ENCODE data around the gene MCC.

The MCC gene

GRCh38 chr5:113225259-113225658 lies 263.0 kb downstream of the MCC start:
- no peak for DNase-seq (ENCODE audit: low spot score)
- in situ Hi-C loops (cut with MboI; ENCODE audit: low pct_unique_long_range_greater_than_20kb, low sequenced_read_pairs, unreplicated experiment), result no loop called here
- TF ChIP-seq, protein P1, sequence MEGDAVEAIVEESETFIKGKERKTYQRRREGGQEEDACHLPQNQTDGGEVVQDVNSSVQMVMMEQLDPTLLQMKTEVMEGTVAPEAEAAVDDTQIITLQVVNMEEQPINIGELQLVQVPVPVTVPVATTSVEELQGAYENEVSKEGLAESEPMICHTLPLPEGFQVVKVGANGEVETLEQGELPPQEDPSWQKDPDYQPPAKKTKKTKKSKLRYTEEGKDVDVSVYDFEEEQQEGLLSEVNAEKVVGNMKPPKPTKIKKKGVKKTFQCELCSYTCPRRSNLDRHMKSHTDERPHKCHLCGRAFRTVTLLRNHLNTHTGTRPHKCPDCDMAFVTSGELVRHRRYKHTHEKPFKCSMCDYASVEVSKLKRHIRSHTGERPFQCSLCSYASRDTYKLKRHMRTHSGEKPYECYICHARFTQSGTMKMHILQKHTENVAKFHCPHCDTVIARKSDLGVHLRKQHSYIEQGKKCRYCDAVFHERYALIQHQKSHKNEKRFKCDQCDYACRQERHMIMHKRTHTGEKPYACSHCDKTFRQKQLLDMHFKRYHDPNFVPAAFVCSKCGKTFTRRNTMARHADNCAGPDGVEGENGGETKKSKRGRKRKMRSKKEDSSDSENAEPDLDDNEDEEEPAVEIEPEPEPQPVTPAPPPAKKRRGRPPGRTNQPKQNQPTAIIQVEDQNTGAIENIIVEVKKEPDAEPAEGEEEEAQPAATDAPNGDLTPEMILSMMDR (IDR thresholded peaks at IDR 0.05; ENCODE audit: extremely low read depth, insufficient read depth, missing control alignments), result no peak

DNA sequence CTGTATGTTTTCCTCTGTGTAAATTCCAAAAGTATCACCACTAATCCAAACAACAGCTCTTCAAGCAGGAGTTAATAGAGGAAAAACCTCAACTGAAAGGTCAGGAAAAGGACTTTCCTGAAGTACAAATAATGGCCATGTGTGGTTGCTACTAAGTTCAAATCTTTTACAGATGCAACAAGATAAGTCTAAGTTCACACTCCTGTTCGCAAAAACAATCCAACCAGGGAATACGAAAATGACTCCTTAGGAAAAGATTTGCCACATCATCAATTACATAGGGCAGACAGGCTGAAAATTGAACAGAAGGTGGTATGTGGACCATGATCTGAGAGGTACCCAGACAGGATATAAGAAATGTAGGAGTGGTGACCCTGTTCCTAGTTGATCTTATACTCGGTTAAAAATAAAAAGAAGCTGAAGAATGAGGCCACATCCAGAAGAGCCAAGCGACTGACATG lies 263.6 kb downstream of the MCC start:
- in situ Hi-C loops (cut with MboI; ENCODE audit: low pct_unique_long_range_greater_than_20kb, low sequenced_read_pairs, unreplicated experiment), result no loop called here
- TF ChIP-seq, protein P1 (IDR thresholded peaks at IDR 0.05; ENCODE audit: extremely low read depth, insufficient read depth, missing control alignments), result no peak
- no peak for DNase-seq (ENCODE audit: low spot score)

DNA sequence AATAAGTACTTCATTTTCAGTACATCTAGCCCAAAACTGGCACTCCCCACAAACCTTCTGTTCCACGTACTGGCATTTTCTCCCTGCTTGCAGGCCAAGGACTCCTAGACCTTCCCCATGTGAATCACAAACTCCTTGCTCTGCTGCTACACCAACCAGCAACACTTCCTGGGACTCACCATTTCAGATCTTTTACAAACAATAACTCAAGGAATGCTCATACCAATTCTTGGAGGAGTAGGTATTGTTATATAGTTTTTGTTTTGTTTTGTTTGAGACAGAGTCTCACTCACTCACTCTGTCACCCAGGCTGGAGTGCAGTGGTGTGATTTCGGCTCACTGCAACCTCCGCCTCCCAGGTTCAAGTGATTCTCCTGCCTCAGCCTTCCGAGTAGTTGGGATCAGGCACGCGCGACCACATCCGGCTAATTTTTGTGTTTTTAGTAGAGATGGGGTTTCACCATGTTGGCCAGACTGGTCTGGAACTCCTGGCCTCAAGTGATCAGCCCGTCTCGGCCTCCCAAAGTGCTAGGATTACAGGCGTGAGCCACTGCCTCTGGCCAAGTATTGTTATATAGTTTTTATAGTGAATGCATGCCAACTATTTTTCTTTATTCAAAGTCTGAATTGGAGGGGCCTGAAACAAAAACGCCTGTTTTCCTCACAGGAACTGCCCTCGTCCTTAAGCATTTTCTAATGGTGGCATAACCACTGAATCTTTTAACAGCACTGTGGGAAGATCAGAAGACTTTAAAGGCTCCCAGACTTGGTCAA lies 264.2 kb downstream of the MCC start:
- TF ChIP-seq, protein P1 (IDR thresholded peaks at IDR 0.05; ENCODE audit: extremely low read depth, insufficient read depth, missing control alignments), result no peak
- in situ Hi-C loops (cut with MboI; ENCODE audit: low pct_unique_long_range_greater_than_20kb, low sequenced_read_pairs, unreplicated experiment), result no loop called here
- DNase-seq (ENCODE audit: low spot score), result no peak

DNA sequence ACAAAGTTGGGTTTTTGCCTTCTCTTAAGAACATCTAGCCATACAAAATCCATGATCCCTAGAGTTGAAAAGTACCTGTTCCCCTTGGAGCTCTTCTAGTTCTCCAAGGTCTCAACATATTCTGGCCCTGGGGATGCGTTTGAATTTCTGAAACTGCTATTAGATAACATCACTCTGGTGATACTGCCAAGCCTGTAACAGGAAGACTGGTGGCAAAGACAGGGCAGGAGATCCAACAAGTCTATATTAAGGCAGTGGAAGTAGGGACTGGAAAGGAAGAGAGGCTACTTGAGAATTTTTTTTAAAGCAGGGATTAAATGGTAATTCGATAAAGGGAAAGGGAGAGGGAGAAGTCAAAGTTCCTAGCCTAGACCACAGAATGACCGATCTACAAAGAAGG lies 264.9 kb downstream of the MCC start:
- TF ChIP-seq, protein P1 (IDR thresholded peaks at IDR 0.05; ENCODE audit: extremely low read depth, insufficient read depth, missing control alignments), result no peak
- no peak for DNase-seq (ENCODE audit: low spot score)
- in situ Hi-C loops (cut with MboI; ENCODE audit: low pct_unique_long_range_greater_than_20kb, low sequenced_read_pairs, unreplicated experiment), result no loop called here

- in situ Hi-C loops (cut with MboI; ENCODE audit: low pct_unique_long_range_greater_than_20kb, low sequenced_read_pairs, unreplicated experiment), result no loop called here
- TF ChIP-seq, protein P1 (IDR thresholded peaks at IDR 0.05; ENCODE audit: extremely low read depth, insufficient read depth, missing control alignments), result no peak
- DNase-seq (ENCODE audit: low spot score), result no peak
Measured at GRCh38 chr5:113221294-113222176, 266.7 kb downstream of the MCC start.

GRCh38 chr5:113219695-113220094 lies 268.6 kb downstream of the MCC start:
- no peak for DNase-seq (ENCODE audit: low spot score)
- TF ChIP-seq, protein P1 (IDR thresholded peaks at IDR 0.05; ENCODE audit: extremely low read depth, insufficient read depth, missing control alignments), result no peak
- in situ Hi-C loops (cut with MboI; ENCODE audit: low pct_unique_long_range_greater_than_20kb, low sequenced_read_pairs, unreplicated experiment), result no loop called here
